GM18508 (cell line): ENCODE measurements around the gene OR8B2.
"Not testable (repeated sequence)": the region's sequence is repeated elsewhere in the genome, so short reads cannot be mapped to it uniquely, and the experiment has no call there.

Experiments
- ATAC-seq: cut with Tn5 transposase; IDR thresholded peaks from one replicate; pipeline ENCODE4 v1.9.1; 2021; ENCODE audit warnings: moderate number of reproducible peaks; ENCODE audit not compliant: insufficient read depth, unreplicated experiment

The OR8B2 gene

GRCh38 chr11:124384399-124384798, at the start of gene OR8B2:
Gene OR8B2, minus strand, starts transcription at chr11:124384499. Its CDS starts 1,156 bp downstream, at chr11:124383343.
- no peak for ATAC-seq

GRCh38 chr11:124429599-124429998, 45.3 kb upstream of the OR8B2 start:
- ATAC-seq = no peak

- no peak for ATAC-seq
Observed at GRCh38 chr11:124424384-124424921, 40.2 kb upstream of the OR8B2 start, which contains the start of gene OR8B4. Gene OR8B4, minus strand, starts transcription at chr11:124424871. Its CDS starts 0 bp downstream, at chr11:124424871.

GRCh38 chr11:124421043-124421442, 36.7 kb upstream of the OR8B2 start:
- ATAC-seq = no peak

- no peak for ATAC-seq
Observed at GRCh38 chr11:124415356-124415923, 31.1 kb upstream of the OR8B2 start.

- ATAC-seq = no peak
Observed at GRCh38 chr11:124409906-124410305, 25.6 kb upstream of the OR8B2 start.

GRCh38 chr11:124405581-124405980, 21.3 kb upstream of the OR8B2 start:
- ATAC-seq = no peak

- ATAC-seq = not testable (repeated sequence)
Observed at GRCh38 chr11:124403186-124403585, 18.9 kb upstream of the OR8B2 start.

GRCh38 chr11:124402326-124402922, 18.1 kb upstream of the OR8B2 start:
- ATAC-seq = no peak

GRCh38 chr11:124398924-124399323, 14.6 kb upstream of the OR8B2 start, which contains the start of gene OR8B3:
Gene OR8B3, minus strand, starts transcription at chr11:124399024. Its CDS starts 1,673 bp downstream, at chr11:124397351.
- no peak for ATAC-seq

GRCh38 chr11:124396847-124397246, 12.5 kb upstream of the OR8B2 start:
- not testable (repeated sequence) for ATAC-seq

- ATAC-seq = no peak
Observed at GRCh38 chr11:124394408-124394807, 10.1 kb upstream of the OR8B2 start.

- ATAC-seq = not testable (repeated sequence)
Observed at GRCh38 chr11:124382857-124383256, 1.4 kb downstream of the OR8B2 start.

GRCh38 chr11:124380585-124380984, 3.7 kb downstream of the OR8B2 start:
- ATAC-seq = no peak

GRCh38 chr11:124376280-124376679, 8.0 kb downstream of the OR8B2 start:
- ATAC-seq = no peak

GRCh38 chr11:124359566-124359965, 24.7 kb downstream of the OR8B2 start:
- no peak for ATAC-seq

- no peak for ATAC-seq
Observed at GRCh38 chr11:124346311-124346955, 37.9 kb downstream of the OR8B2 start.

- no peak for ATAC-seq
Observed at GRCh38 chr11:124344346-124344745, 40.0 kb downstream of the OR8B2 start.

- no peak for ATAC-seq
Observed at GRCh38 chr11:124340142-124340447, 44.2 kb downstream of the OR8B2 start.

GRCh38 chr11:124339396-124340141, 44.7 kb downstream of the OR8B2 start:
- no peak for ATAC-seq
